Urinary bladder (tissue), 4 donors: Measurements from ENCODE around the gene LMBRD1. TPM values are rescaled to one million over a fixed set of nuclear protein-coding genes. Genes with fewer than 3 reads are reported as not detected.

Experiments
- DNase-seq: peaks from one replicate; pipeline ENCODE4 v3.0.0-alpha.2; 2015; ENCODE audit errors: extremely low spot score
- H3K27ac ChIP-seq: one replicate; pipeline ENCODE4 v1.5.1; 2013; ENCODE audit warnings: low read depth, mild to moderate bottlenecking, moderate library complexity
- H3K36me3 ChIP-seq: one replicate; pipeline ENCODE4 v1.6.1; 2013; ENCODE audit warnings: mild to moderate bottlenecking, moderate library complexity; ENCODE audit not compliant: insufficient read depth
- H3K4me1 ChIP-seq: one replicate; pipeline ENCODE4 v1.6.1; 2013; ENCODE audit warnings: mild to moderate bottlenecking, moderate library complexity; ENCODE audit not compliant: insufficient read depth
- H3K4me3 ChIP-seq: one replicate; pipeline ENCODE4 v1.5.1; 2013; ENCODE audit warnings: low read depth, low read length
- WGBS: extraction: QIAGEN DNeasy Blood & Tissue Kit; methylation state at CpG from one replicate; pipeline ENCODE4 v1.1.7; 2013; 5-methylcytosine and 5-hydroxymethylcytosine counted together
- polyA plus RNA-seq: library from polyadenylated mRNA; stranded (reverse); fragments of 200-250 nt; gene quantifications from one replicate; pipeline ENCODE4 v1.2.3, GENCODE V29; 2013
- total RNA-seq: library from RNA; depleted of rRNA; stranded (reverse); fragments of >200 nt; gene quantifications from one replicate; pipeline ENCODE4 v1.2.3, GENCODE V29; 2014
- donor health status: healthy with polysubstance abuse.
- donor health status: healthy.

The LMBRD1 gene
- total and polyA plus RNA-seq, 2 donors = 50.4 to 86.8 TPM

DNA sequence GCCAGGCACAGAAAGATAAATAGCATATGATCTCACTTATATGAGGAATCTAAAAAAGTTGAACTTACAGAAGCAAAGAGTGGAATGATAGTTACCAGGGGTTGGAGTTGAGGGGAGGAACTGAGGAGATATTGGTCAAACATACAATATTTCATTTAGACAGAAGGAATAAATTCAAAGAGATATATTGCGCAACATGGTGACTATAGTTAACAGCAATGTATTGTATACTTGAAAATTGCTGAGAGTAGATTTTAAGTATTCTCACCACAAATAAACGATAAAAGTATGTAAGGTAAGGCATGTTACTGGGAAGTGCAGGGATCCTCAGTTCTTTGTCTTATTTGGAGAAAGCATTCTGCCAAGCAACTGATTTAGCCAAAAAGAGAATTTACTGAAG lies 171.9 kb downstream of the LMBRD1 start:
- WGBS = 62% methylated on average over 2 of the region's 2 CpGs
- Histone ChIP-seq H3K4me3 (no peak overlapping the region), H3K4me1 (no peaks in the 10 kb centered on the region), H3K36me3 (no peaks in the 10 kb centered on the region), H3K27ac (no peak overlapping the region)
- DNase-seq = no peak

Other genes starting within 250 kb of the LMBRD1 start
- gene COL19A1, start 69.5 kb upstream of the LMBRD1 start, total RNA-seq = 29.4 TPM
- gene COL19A1, start 69.5 kb upstream of the LMBRD1 start, polyA plus RNA-seq = 4.6 TPM